KOPT-K1 (cell line): ENCODE results near the gene PRKCA.
A peak's percentile ranks its signal among the peaks of the same experiment; 100 is the strongest.

Source experiments
- H3K27ac ChIP-seq: fragments of 200-600 bp; sonication (generic); 2 replicates; pipeline ENCODE4 v1.5.1; 2016; ENCODE audit warnings: antibody characterized with exemption, mild to moderate bottlenecking, low read depth, low read length; ENCODE audit not compliant: poor library complexity, severe bottlenecking
- H3K36me3 ChIP-seq: fragments of 200-600 bp; sonication (generic); 2 replicates; pipeline ENCODE4 v1.5.1; 2017; ENCODE audit warnings: antibody characterized with exemption, mild to moderate bottlenecking, low read length, moderate library complexity; ENCODE audit not compliant: insufficient read depth
- H3K9me3 ChIP-seq: fragments of 200-600 bp; sonication (generic); 2 replicates; pipeline ENCODE4 v1.5.1; 2017; ENCODE audit warnings: antibody characterized with exemption, low read length, mild to moderate bottlenecking; ENCODE audit not compliant: insufficient read depth, poor library complexity, severe bottlenecking

Gene PRKCA

GRCh38 chr17:66367107-66367506 lies 64.7 kb downstream of the PRKCA start:
- no peaks in the 10 kb centered on the region for H3K9me3 ChIP-seq
- H3K36me3 ChIP-seq = 0 out of 2 replicates have a peak, but pooled peaks cover 4% of the 10 kb centered on the region
- no peak overlapping the region for H3K27ac ChIP-seq

DNA sequence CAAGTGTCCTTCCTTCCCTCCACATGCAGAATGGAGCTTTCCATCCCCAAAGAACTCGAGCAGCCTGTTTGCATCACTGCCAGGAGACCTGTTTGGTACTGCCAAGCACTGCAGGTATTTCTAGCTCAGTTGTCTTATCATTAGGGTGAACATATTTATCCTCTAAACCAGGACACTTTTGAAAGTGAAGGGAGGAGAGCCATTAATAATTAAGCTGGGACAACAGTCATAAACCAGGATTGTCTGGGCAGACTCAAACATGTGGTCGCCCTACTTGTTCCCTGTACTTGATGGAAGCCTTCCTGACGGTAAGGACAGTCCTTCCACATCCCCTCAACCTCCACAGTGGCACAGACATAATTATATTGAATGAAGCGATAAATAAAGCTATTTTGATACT lies 67.4 kb downstream of the PRKCA start:
- H3K9me3 ChIP-seq = no peaks in the 10 kb centered on the region
- H3K36me3 ChIP-seq = 0 out of 2 replicates have a peak, but pooled peaks cover 4% of the 10 kb centered on the region
- no peak overlapping the region for H3K27ac ChIP-seq

- Histone ChIP-seq H3K36me3 (0 out of 2 replicates have a peak, but pooled peaks cover 4% of the 10 kb centered on the region), H3K9me3 (no peaks in the 10 kb centered on the region), H3K27ac (no peak overlapping the region)
Measured at GRCh38 chr17:66371561-66371960, 69.1 kb downstream of the PRKCA start.

DNA sequence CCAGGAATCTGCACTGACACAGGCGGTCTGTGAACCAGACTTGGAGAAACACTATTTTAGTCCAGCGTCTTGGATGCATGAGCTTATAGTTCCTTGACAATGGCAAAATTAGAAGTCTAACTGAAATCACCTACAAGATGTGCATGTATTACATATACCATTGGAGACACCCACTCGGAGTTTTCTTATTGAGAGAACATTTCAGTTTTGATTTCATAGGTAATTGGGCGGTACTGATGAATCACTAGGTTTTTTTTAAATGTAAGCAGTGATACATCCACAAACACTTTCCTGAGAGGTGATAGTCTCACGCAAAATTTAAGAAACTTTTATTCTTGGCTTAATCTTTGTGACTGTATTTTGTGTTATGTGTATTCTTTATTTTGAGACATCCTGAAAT lies 69.8 kb downstream of the PRKCA start:
- 0 out of 2 replicates have a peak, but pooled peaks cover 4% of the 10 kb centered on the region for H3K36me3 ChIP-seq
- no peaks in the 10 kb centered on the region for H3K9me3 ChIP-seq
- no peak overlapping the region for H3K27ac ChIP-seq

DNA sequence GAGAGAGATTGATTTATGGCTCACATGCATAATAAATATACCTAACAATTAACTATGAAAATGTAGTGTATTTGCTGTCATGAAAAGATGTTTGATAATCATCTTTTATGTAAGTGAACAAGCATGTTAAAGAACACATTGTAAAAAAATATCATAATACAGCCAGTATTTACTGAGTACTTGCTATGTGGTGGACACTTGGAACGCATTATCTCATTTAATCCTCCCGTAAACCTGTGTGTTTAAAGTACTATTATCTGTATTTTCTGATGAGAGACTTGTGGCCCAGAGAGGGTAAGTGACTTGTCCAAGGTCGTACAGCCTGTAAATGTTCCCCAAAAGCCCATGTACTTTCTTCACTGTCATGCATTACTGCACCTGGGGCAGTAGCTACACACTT lies 70.7 kb downstream of the PRKCA start:
- no peaks in the 10 kb centered on the region for H3K9me3 ChIP-seq
- 0 out of 2 replicates have a peak, but pooled peaks cover 4% of the 10 kb centered on the region for H3K36me3 ChIP-seq
- peak overlapping the region; percentile 85 for H3K27ac ChIP-seq

DNA sequence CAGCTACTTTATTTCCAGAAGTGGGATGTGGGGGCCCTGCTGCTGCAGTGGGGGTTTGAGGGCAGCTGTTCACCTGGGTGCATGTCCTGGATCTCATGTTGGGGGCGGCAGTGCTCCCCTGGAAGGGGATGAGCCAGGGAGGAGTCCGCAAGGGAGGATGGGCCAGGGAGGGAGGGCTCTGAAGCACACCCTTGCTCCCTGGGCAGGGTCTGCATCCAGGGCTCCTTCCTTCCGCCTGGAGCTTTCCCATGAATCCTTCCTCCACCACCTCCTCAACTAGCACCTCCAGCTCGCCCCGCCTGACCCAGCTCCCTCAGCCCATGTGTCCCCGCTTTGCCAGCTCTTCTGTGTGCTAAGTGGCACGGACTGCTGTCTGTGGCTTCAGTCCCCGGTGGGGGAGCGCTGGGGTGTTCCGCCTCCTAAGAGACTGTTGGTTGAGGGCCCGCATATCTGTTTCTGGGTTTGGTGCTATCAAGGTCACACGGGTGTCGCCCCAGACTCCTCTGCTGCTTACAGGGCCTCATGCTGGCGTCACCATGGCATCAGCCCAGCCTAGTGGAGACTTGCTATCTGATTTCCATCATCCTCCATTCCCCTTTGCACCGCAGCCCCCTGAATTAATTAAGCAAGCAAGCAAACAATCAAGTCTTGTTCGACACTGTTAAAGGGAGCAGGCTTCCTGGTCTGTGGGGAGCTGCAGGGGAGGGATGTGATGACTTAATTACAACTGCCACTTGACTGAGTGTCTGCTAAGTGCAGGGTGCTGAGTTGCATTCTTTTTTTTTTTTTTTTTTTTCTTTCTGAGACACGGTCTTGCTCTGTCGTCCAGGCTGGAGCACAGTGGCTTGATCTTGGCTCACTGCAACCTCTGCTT lies 71.8 kb downstream of the PRKCA start:
- Histone ChIP-seq H3K9me3 (no peaks in the 10 kb centered on the region), H3K27ac (peak overlapping the region; percentile 85), H3K36me3 (no peaks in the 10 kb centered on the region)

- Histone ChIP-seq H3K27ac (peak overlapping the region; percentile 85), H3K9me3 (no peaks in the 10 kb centered on the region), H3K36me3 (no peaks in the 10 kb centered on the region)
Measured at GRCh38 chr17:66375121-66375520, 72.7 kb downstream of the PRKCA start.

DNA sequence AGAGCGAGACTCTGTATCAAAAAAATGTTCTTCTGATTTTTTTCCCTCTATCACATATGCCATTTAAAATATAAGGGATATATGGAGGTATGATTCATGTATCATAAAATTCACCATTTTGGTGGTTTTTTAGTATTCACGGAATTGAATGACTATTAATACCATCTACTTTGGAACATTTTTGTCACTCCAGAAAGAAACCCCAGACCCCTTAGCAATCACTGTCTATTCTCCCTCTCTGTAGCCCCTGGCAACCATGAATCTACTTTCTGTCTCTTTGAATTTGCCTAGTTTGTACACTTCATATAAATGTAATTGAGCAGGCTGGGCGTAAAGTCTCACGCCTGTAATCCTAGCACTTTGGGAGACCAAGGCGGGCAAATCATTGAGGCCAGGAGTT lies 75.9 kb downstream of the PRKCA start:
- no peaks in the 10 kb centered on the region for H3K9me3 ChIP-seq

DNA sequence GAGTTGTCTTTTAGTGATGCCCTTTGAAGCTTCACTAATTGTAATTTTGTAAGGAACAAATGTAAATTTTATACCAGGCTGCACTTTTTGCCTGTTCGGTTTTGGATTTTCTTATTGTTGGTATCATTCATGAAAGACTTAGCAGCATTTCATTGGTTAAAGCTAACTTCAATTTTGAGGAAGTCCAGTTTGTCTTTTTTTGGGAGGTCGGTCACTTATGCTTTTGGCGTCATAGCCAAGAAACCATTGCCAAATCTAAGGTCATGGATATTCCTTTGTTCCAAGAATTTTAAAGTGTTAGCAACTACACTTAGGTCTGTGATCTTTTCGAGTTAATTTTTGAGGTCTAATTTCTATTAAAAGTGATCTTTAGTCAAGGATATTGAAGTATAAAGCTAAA lies 77.1 kb downstream of the PRKCA start:
- Histone ChIP-seq H3K36me3 (no peaks in the 10 kb centered on the region), H3K9me3 (no peaks in the 10 kb centered on the region), H3K27ac (no peak overlapping the region)

More for the DNA sequence above, 75.9 kb downstream of the PRKCA start:
- Histone ChIP-seq H3K27ac (no peak overlapping the region), H3K36me3 (no peaks in the 10 kb centered on the region)

- H3K27ac ChIP-seq = no peak overlapping the region
- H3K9me3 ChIP-seq = no peaks in the 10 kb centered on the region
- H3K36me3 ChIP-seq = no peaks in the 10 kb centered on the region
Measured at GRCh38 chr17:66379996-66380395, 77.6 kb downstream of the PRKCA start.

- Histone ChIP-seq H3K27ac (no peak overlapping the region), H3K36me3 (no peaks in the 10 kb centered on the region), H3K9me3 (no peaks in the 10 kb centered on the region)
Measured at GRCh38 chr17:66381701-66382362, 79.4 kb downstream of the PRKCA start.

DNA sequence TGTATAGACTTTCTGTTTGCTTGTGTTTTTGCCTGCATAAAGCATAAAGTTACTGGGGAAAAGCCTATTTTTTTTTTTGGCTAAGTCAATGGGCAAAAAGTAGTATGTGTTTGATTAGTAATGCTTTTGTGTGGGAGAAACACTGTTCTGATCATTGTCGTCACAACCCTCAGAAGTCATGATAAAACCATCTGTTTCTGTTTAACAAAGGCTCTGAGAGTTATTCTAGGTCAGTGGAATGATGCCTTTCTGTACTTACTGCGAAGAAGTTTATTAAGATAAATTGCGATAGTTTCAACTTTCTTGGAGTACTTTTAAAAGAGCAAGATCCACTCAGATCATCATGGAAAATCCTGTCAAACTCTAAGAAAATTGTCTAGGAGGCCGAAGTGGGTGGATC lies 80.9 kb downstream of the PRKCA start:
- Histone ChIP-seq H3K9me3 (no peaks in the 10 kb centered on the region), H3K36me3 (peaks cover 3% of the 10 kb centered on the region), H3K27ac (no peak overlapping the region)

GRCh38 chr17:66386498-66387351 lies 84.3 kb downstream of the PRKCA start:
- Histone ChIP-seq H3K36me3 (peaks cover 25% of the 10 kb centered on the region), H3K27ac (no peak overlapping the region)

DNA sequence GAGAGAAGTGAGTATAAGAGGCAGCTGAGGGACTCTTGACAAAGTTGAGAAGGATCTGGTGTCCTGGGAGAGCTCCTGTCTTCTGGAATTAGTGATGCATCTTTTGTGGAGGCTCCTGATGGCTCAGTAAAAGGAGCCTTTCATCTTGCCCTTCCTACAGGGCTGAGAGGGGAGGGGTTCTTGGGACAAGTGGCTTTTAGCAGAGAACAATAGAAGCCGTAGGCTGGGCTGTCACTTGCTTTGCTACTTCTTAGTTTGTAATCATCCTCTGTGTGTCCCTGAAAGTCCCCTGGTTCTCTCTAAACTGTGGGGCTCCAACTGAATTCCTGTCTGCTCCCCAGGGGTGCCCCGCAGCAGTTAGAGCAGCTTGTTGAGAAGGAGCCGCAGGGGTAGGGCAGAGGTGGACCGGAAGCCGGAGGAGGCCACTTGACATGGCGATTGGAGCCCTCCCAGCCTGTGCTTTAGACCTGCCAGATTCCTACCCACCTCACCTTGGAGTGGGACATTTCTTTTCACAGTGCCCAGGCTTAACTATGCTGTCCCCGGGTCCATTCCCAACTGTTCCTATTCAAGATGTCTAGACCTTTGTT lies 85.1 kb downstream of the PRKCA start:
- Histone ChIP-seq H3K9me3 (no peaks in the 10 kb centered on the region), H3K36me3 (peaks cover 25% of the 10 kb centered on the region), H3K27ac (no peak overlapping the region)

More at GRCh38 chr17:66386498-66387351, 84.3 kb downstream of the PRKCA start:
- H3K9me3 ChIP-seq = no peaks in the 10 kb centered on the region
